HG03045 (cell line): ENCODE measurements around the gene TRPM3.

Experiments used
- ATAC-seq: cut with Tn5 transposase; IDR thresholded peaks from one replicate; pipeline ENCODE4 v1.9.1; 2021; ENCODE audit warnings: mild to moderate bottlenecking, moderate library complexity; ENCODE audit not compliant: unreplicated experiment

Gene TRPM3

GRCh38 chr9:70616228-70616990 lies 505.0 kb downstream of the TRPM3 start:
- no peak for ATAC-seq

GRCh38 chr9:70615464-70616138 lies 505.8 kb downstream of the TRPM3 start:
- ATAC-seq = no peak

DNA sequence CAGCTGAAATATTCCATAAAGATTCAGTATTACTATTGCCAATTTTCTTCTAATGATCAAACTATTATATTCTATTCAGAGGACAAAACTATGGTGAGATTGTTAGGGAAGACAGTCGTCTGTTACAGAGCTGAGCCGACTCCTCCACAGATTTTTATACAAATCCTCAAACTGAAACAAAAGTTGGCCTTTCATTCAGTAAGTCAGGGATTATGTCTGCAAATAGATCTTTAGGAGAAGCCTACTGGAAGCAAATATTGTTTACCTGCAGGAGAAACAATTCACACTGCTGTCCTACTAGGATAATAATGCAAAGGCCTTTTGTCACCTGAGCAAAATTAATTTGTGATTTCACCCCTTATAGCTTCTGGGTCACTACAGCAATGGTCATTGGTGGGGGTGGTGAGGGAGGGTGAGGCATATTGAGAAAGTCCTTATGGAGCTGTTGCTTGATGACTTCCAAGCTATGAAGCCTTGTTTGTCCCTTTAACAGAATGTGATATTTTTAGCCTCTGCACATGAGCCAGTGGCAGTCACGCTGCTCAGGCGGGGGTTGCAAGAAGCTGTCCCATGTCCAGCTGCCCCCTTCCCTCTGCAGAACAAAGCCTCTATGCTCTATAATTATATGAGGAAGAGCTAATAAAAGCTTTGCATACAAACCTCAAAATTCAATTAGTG lies 506.5 kb downstream of the TRPM3 start:
- no peak for ATAC-seq

GRCh38 chr9:70613024-70613768 lies 508.2 kb downstream of the TRPM3 start:
- ATAC-seq = no peak

GRCh38 chr9:70610287-70610644 lies 511.2 kb downstream of the TRPM3 start:
- no peak for ATAC-seq

GRCh38 chr9:70609542-70610286 lies 511.7 kb downstream of the TRPM3 start:
- no peak for ATAC-seq

DNA sequence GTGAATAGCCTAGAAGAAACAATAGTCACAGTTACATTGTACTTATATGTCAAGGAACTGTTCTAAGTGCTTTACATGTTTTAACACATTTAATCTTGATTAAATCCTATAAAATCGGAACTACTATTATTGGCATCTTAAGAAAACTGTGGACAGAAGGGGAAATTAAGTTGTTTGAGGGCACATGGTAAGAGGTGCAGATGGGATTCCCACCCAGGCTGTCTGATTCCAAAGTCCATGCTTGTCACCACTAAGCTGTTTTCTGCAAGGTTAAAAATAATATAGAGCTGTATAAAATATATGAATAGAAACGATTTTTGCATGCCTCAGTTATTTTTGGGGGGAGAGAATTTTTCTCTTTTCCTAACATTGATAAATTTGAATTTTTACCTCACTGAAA lies 512.4 kb downstream of the TRPM3 start:
- no peak for ATAC-seq

DNA sequence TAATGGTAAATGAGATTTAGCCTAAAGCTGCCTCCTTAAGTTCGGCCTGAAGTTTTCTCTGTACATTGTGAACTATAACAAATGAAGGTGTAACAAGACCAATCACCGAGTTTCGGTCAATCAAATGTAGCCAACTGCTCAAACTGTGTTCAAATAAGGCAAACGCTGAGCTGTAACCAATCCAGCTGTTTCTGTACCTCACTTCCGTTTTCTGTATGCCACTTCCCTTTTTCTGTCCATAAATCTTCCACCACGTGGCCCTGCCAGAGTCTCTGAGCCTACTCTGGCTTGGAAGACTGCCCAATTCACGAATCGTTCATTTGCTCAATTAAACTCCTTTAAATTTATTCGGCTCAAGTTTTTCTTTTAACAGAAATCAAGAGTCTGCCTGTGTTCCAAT lies 513.5 kb downstream of the TRPM3 start:
- no peak for ATAC-seq

GRCh38 chr9:70607329-70607728 lies 514.1 kb downstream of the TRPM3 start:
- no peak for ATAC-seq

GRCh38 chr9:70603020-70603411 lies 518.4 kb downstream of the TRPM3 start:
- ATAC-seq = no peak

DNA sequence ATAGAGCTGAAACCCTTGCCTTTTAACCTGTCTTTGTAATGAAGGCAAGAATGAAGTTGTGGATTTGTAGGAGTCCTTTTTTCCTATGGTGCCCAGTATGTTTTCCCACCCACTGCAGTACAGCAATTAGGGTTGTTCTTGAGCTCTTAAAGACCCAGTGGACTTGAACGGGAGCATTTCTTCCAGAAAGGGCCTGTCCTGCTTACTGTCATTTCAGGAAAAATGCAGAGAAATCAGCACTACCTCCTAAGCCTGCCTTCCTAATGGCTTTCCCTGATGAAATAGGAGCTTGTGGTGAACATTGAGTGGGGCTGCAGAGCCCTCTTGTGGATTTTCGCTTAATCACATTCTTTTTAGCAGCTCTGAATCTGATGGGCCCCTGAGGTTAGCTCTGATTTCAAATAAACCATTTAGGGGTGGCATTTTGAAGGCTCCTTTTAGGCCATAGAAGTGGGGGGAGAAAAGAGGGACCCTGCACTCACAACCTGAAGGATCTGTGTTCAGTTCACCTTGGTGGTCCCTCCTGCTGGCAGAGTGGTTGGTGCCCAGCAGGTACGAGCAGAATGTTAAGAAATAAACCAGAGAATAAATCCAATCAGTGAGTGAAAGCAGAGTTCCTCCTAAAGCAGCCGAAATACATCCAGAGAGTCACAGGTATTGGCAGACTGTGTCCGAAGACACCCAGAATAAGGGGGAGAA lies 519.0 kb downstream of the TRPM3 start:
- ATAC-seq = peak; percentile 84

DNA sequence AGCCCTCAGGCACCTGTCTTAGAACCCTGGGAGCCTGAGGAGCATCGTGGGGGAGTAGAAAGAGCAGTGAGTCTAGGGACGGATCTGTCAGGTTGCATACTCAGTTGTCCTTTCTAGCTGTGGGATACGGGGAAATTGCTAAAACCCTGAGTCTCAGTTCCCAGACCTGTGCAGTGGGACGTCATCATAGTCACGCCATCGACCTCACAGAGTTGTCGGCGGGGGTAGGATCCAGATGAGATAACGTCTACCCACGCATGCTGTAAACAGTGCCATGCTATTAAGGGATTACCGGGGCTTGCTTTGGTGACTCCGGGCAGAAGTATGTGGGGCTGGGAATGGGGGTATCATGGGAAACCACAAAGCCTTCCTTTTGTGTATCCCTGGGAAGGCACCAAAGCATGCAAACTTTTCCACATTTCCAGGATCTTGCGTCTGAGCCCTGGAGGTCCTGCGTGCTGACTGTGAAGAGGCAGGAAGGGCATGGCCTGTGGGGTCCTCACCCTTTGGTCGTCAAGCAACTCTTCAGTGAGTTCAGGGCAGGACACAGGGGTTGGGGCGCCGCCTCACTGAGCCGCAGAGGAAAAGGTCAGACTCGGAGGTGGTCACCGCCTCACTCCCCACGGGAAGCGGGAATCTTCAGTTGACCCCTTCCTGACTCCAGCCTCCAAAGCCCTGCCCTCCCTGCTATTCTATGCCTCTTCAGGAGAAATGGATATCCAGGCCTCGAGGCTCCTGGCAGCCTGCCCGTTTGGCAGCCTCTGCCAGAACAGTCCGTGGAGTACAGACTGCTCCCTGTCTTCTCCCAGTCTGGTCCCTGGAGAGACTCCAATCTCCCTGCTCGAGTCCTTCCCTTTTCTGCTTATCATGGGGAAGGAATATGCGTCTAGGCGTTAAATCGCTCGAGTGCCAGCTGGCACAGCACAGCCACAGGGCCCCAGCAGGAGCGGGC lies 520.1 kb downstream of the TRPM3 start:
- no peak for ATAC-seq

DNA sequence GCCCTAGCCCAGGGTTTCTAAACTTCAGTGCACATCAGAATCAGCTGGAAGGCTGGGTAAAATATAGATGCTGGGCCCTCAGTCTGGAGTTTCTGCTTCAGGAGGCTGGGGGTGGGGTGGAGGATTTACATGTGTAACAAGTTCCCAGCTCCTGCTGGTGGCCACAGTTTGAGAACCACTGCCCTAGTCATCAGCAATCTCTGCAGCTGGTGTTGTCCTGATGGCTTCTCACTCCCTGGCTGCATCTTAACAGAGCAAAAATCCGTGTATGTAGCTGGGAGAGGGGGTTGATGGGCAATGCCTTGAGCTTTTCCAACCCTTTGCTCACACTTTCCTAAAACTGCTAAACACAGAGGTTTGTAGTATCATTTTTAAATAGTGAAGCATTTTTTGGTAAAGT lies 520.9 kb downstream of the TRPM3 start:
- ATAC-seq = no peak

- no peak for ATAC-seq
These were observed 523.5 kb downstream of the TRPM3 start for GRCh38 chr9:70597886-70598285.

GRCh38 chr9:70595211-70595610 lies 526.2 kb downstream of the TRPM3 start:
- no peak for ATAC-seq

GRCh38 chr9:70594386-70594944 lies 527.0 kb downstream of the TRPM3 start:
- ATAC-seq = no peak

DNA sequence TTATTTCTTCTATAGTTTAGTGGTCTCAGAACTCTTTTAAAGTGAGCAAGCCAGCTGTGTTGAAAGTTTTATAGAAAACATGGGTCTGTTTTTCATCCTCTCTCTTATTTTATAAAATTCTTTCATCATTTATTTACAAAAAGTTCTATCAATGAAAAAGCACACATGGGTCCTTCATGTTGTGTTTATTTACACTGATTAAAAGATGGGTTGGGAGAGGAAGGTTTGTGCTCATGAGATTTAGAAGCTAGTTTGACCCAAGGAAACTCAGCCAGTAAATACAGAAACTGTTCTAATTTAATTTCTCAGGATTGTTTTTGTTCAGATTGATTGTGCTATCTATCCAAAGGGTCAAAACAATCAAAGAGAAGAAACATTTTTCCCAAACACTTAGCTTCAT lies 528.2 kb downstream of the TRPM3 start:
- no peak for ATAC-seq

DNA sequence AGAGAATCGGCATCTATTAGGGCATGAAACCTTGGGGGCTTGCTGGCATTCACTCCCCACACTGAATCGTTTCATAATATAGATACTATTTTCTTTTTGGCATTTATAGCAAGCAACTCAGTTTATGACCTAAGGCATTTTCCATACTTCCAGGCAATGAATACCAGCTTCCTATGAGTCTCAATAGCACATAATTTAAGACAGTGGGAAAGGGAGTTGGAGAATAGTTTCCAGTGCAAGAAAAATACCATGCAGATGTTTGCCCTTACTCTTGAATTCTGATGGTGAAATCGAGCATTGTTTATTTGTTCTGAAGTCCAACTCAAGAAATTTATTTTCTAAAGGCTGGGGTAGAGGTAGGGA lies 531.1 kb downstream of the TRPM3 start:
- ATAC-seq = no peak
